Stromal cell of bone marrow (primary cell): ENCODE results near the gene TMUB2.
A peak's percentile ranks its signal among the peaks of the same experiment; 100 is the strongest.

Source experiments
- DNase-seq: peaks from one replicate; pipeline ENCODE4 v3.0.0-alpha.2; 2012; ENCODE audit warnings: low read depth

Gene TMUB2

GRCh38 chr17:44176671-44177501, 9.9 kb upstream of the TMUB2 start:
- no peak for DNase-seq

GRCh38 chr17:44177640-44178039, 9.1 kb upstream of the TMUB2 start:
- DNase-seq, result no peak

- DNase-seq, result no peak
Observed at GRCh38 chr17:44178133-44178532, 8.6 kb upstream of the TMUB2 start.

GRCh38 chr17:44183024-44183423, 3.7 kb upstream of the TMUB2 start:
- DNase-seq, result no peak

- no peak for DNase-seq
Observed at GRCh38 chr17:44184212-44184810, 2.5 kb upstream of the TMUB2 start.

GRCh38 chr17:44187131-44187899, 543 bp downstream of the TMUB2 start:
- no peak for DNase-seq

- DNase-seq, result no peak
Observed at GRCh38 chr17:44188576-44189403, 2.0 kb downstream of the TMUB2 start.

- no peak for DNase-seq
Observed at GRCh38 chr17:44190481-44190880, 3.7 kb downstream of the TMUB2 start.

- no peak for DNase-seq
Observed at GRCh38 chr17:44191369-44191768, 4.6 kb downstream of the TMUB2 start.

GRCh38 chr17:44191941-44192496, 5.2 kb downstream of the TMUB2 start:
- DNase-seq, result no peak

- no peak for DNase-seq
Observed at GRCh38 chr17:44192750-44193149, 6.0 kb downstream of the TMUB2 start.

GRCh38 chr17:44193326-44194084, 6.7 kb downstream of the TMUB2 start:
- DNase-seq, result no peak

- DNase-seq, result no peak
Observed at GRCh38 chr17:44197107-44197506, 10.3 kb downstream of the TMUB2 start.

- peak; percentile 53 for DNase-seq
Observed at GRCh38 chr17:44197980-44198720, 11.4 kb downstream of the TMUB2 start.

GRCh38 chr17:44198721-44199552, 12.2 kb downstream of the TMUB2 start:
- DNase-seq, result no peak

GRCh38 chr17:44199553-44200477, 13.0 kb downstream of the TMUB2 start, which contains the start of gene ATXN7L3:
Gene ATXN7L3 (minus strand): TSS chr17:44199884. CDS start chr17:44198070, 1,814 bp downstream.
- peak; percentile 95 for DNase-seq

- no peak for DNase-seq
Observed at GRCh38 chr17:44200478-44201155, 13.8 kb downstream of the TMUB2 start.
